GM04503 (cell line): Measurements from ENCODE around the gene NAP1L4.

ENCODE experiments used
- DNase-seq: peaks from one replicate; pipeline ENCODE4 v3.0.0-alpha.2; 2012; ENCODE audit warnings: low read depth

Gene NAP1L4

GRCh38 chr11:2934611-2935239 lies 57.4 kb downstream of the NAP1L4 start:
- no peak for DNase-seq

- no peak for DNase-seq
Measured at GRCh38 chr11:2934021-2934550, 58.0 kb downstream of the NAP1L4 start.

- no peak for DNase-seq
Measured at GRCh38 chr11:2933375-2934020, 58.6 kb downstream of the NAP1L4 start.

GRCh38 chr11:2932850-2933251 lies 59.3 kb downstream of the NAP1L4 start:
- DNase-seq: no peak

GRCh38 chr11:2931771-2932738 lies 60.1 kb downstream of the NAP1L4 start:
- no peak for DNase-seq

GRCh38 chr11:2931420-2931746 lies 60.7 kb downstream of the NAP1L4 start:
- no peak for DNase-seq

GRCh38 chr11:2930704-2931419 lies 61.3 kb downstream of the NAP1L4 start:
- DNase-seq: no peak

GRCh38 chr11:2929950-2930703 lies 62.0 kb downstream of the NAP1L4 start:
- no peak for DNase-seq

- DNase-seq: no peak
Measured at GRCh38 chr11:2929531-2929949, 62.6 kb downstream of the NAP1L4 start.

GRCh38 chr11:2928605-2929530 lies 63.3 kb downstream of the NAP1L4 start, which contains the start of gene PHLDA2:
TSS of gene PHLDA2 (minus strand) at chr11:2929420. CDS start at chr11:2929364, 56 bp downstream.
- DNase-seq: no peak

- no peak for DNase-seq
Measured at GRCh38 chr11:2927851-2928604, 64.1 kb downstream of the NAP1L4 start.

GRCh38 chr11:2927121-2927800 lies 64.9 kb downstream of the NAP1L4 start:
- no peak for DNase-seq

GRCh38 chr11:2926611-2927051 lies 65.5 kb downstream of the NAP1L4 start:
- DNase-seq: no peak

- no peak for DNase-seq
Measured at GRCh38 chr11:2924821-2925675, 67.1 kb downstream of the NAP1L4 start.

GRCh38 chr11:2924381-2924780 lies 67.7 kb downstream of the NAP1L4 start:
- no peak for DNase-seq

- no peak for DNase-seq
Measured at GRCh38 chr11:2923446-2924375, 68.4 kb downstream of the NAP1L4 start.
